CD14-positive monocyte (primary cell): Measurements from ENCODE around the gene POLR2F. TPM values are rescaled to one million over a fixed set of nuclear protein-coding genes. Genes with fewer than 3 reads are reported as not detected.
A peak's percentile ranks its signal among the peaks of the same experiment; 100 is the strongest.

Experiments
- DNase-seq, 3 donors: peaks; one replicate each; pipeline ENCODE4 v3.0.0-alpha.2; 2011 to 2022
- H2AFZ ChIP-seq: 2 replicates; pipeline ENCODE4 v1.6.0; 2012; ENCODE audit warnings: mild to moderate bottlenecking, low read depth, low read length, inconsistent platforms; ENCODE audit not compliant: insufficient read depth, poor library complexity, severe bottlenecking
- H3K27ac ChIP-seq, 2 donors: 1 replicate in 1 of 2; 2 replicates in 1 of 2; pipeline ENCODE4 v1.5.1; 2012 to 2013; ENCODE audit warnings: low read length in 2 of 2, control low read depth in 1 of 2, inconsistent platforms in 1 of 2, low read depth in 1 of 2, mild to moderate bottlenecking in 1 of 2
- H3K27me3 ChIP-seq, 2 donors: one replicate each; pipeline versions ENCODE4 v1.6.0 to v1.6.1; 2011 to 2013; ENCODE audit warnings: low read length in 2 of 2; ENCODE audit not compliant: control insufficient read depth in 2 of 2, insufficient read depth in 2 of 2
- H3K36me3 ChIP-seq, 2 donors: replicated peaks in 1 of 2; 1 replicate in 1 of 2; 2 replicates in 1 of 2; pipeline versions ENCODE4 v1.5.1 to v1.6.1; 2012 to 2013; ENCODE audit warnings: low read length in 2 of 2, control low read depth in 1 of 2, inconsistent platforms in 1 of 2, mild to moderate bottlenecking in 1 of 2; ENCODE audit not compliant: insufficient read depth in 2 of 2, control insufficient read depth in 1 of 2
- H3K4me1 ChIP-seq, 2 donors: 1 replicate in 1 of 2; 2 replicates in 1 of 2; pipeline versions ENCODE4 v1.5.1 to v1.6.1; 2012 to 2013; ENCODE audit warnings: low read length in 2 of 2, control low read depth in 1 of 2, inconsistent platforms in 1 of 2, mild to moderate bottlenecking in 1 of 2, moderate library complexity in 1 of 2; ENCODE audit not compliant: insufficient read depth in 2 of 2, control insufficient read depth in 1 of 2
- H3K4me2 ChIP-seq: replicated peaks from 2 replicates; pipeline ENCODE3; 2012; ENCODE audit warnings: low read length, moderate library complexity, mild to moderate bottlenecking; ENCODE audit not compliant: poor library complexity, severe bottlenecking; ENCODE audit errors: extremely low read depth
- H3K4me3 ChIP-seq, 3 experiments: fragments of 200-600 bp in 1 of 3; sonication (generic) in 1 of 3; replicated peaks in 1 of 3; 1 replicate in 2 of 3; 2 replicates in 1 of 3; pipeline ENCODE4 v1.5.1; 2011 to 2013; ENCODE audit warnings: low read length in 3 of 3, mild to moderate bottlenecking in 3 of 3, control low read depth in 2 of 3, low read depth in 2 of 3, inconsistent platforms in 1 of 3, moderate library complexity in 1 of 3
- H3K79me2 ChIP-seq: 2 replicates; pipeline ENCODE4 v1.6.0; 2012; ENCODE audit warnings: mild to moderate bottlenecking, control low read depth, inconsistent platforms, low read length, moderate library complexity; ENCODE audit not compliant: insufficient read depth
- H3K9ac ChIP-seq: 2 replicates; pipeline ENCODE4 v1.6.0; 2017; ENCODE audit warnings: low read length, mild to moderate bottlenecking; ENCODE audit not compliant: insufficient read depth, poor library complexity, severe bottlenecking
- H3K9me3 ChIP-seq, 2 donors: replicated peaks in 1 of 2; 1 replicate in 1 of 2; 2 replicates in 1 of 2; pipeline versions ENCODE4 v1.5.1 to v1.6.1; 2012 to 2013; ENCODE audit warnings: low read length in 2 of 2, control low read depth in 1 of 2; ENCODE audit not compliant: control insufficient read depth in 1 of 2, insufficient read depth in 1 of 2
- H4K20me1 ChIP-seq: 2 replicates; pipeline ENCODE4 v1.6.0; 2012; ENCODE audit warnings: mild to moderate bottlenecking, low read length, control low read depth, moderate library complexity; ENCODE audit not compliant: insufficient read depth
- H3K27ac Mint-ChIP-seq, 7 donors: one replicate each; pipeline ENCODE4 v1.8.0; 2020; ENCODE audit warnings: mild to moderate bottlenecking in 7 of 7, mixed read lengths in 7 of 7, moderate library complexity in 6 of 7, inconsistent platforms in 2 of 7
- H3K27me3 Mint-ChIP-seq, 3 donors: one replicate each; pipeline ENCODE4 v1.8.0; 2021 to 2022; ENCODE audit warnings: low read depth in 3 of 3, mild to moderate bottlenecking in 3 of 3, mixed read lengths in 3 of 3, moderate library complexity in 3 of 3, inconsistent platforms in 1 of 3
- H3K36me3 Mint-ChIP-seq, 2 donors: one replicate each; pipeline ENCODE4 v1.8.0; 2020; ENCODE audit warnings: mixed read lengths in 2 of 2, inconsistent platforms in 1 of 2, mild to moderate bottlenecking in 1 of 2
- H3K4me1 Mint-ChIP-seq: one replicate; pipeline ENCODE4 v1.8.0; 2020; ENCODE audit warnings: mild to moderate bottlenecking, mixed read lengths
- H3K4me3 Mint-ChIP-seq, 2 donors: one replicate each; pipeline ENCODE4 v1.8.0; 2020; ENCODE audit warnings: mild to moderate bottlenecking in 2 of 2, mixed read lengths in 2 of 2, moderate library complexity in 1 of 2
- H3K9me3 Mint-ChIP-seq, 7 donors: one replicate each; pipeline ENCODE4 v1.8.0; 2020 to 2022; ENCODE audit warnings: mixed read lengths in 7 of 7, mild to moderate bottlenecking in 6 of 7, moderate library complexity in 6 of 7, inconsistent platforms in 2 of 7
- CTCF ChIP-seq: fragments of 200-600 bp; IDR thresholded peaks from one replicate; pipeline ENCODE4 v1.8.0; 2022; ENCODE audit warnings: antibody characterized with exemption, mild to moderate bottlenecking
- WGBS: methylation state at CpG from one replicate; pipeline ENCODE4 v1.1.5; 2013; ENCODE audit warnings: missing lambda C conversion rate; ENCODE audit not compliant: insufficient coverage; 5-methylcytosine and 5-hydroxymethylcytosine counted together
- intact Hi-C, 2 donors: fragments of 100-400 bp; cut with micrococcal nuclease; formaldehyde crosslinking; loops; one replicate each; pipeline versions ENCODE4 v1.15.0 to v1.15.1; 2023
- polyA plus RNA-seq, 3 donors: library from polyadenylated mRNA; depleted of rRNA in 1 of 3; unstranded in 2 of 3; stranded (reverse) in 1 of 3; fragments of 300-500 nt in 2 of 3; fragments of >200 nt in 1 of 3; fragmentation: Illumina TruSeq in 2 of 3; gene quantifications; 1 replicate in 2 of 3; 2 replicates in 1 of 3; pipeline ENCODE4 v1.2.3, GENCODE V29; 2012 to 2021

The POLR2F gene
- polyA plus RNA-seq, 3 donors = 45.4 to 182 (median 143) TPM

- H3K9me3 Mint-ChIP-seq = no peaks in the 10 kb centered on the region
- Histone ChIP-seq H4K20me1 (no peaks in the 10 kb centered on the region), H3K4me1 (no peaks in the 10 kb centered on the region), H3K4me3 (no peak overlapping the region), H3K4me2 (no peak overlapping the region), H3K79me2 (no peaks in the 10 kb centered on the region), H3K27ac (no peak overlapping the region), H3K36me3 (no peaks in the 10 kb centered on the region), H3K9me3 (no peaks in the 10 kb centered on the region), H3K27me3 (no peaks in the 10 kb centered on the region), H2AFZ (no peak overlapping the region), H3K9ac (no peak overlapping the region)
- H3K4me3 Mint-ChIP-seq = no peak overlapping the region
- no peak for TF ChIP-seq CTCF
- H3K4me1 Mint-ChIP-seq = peaks cover 11% of the 10 kb centered on the region
- WGBS = 52% methylated on average over 16 of the region's 16 CpGs
- intact Hi-C loops = no loop called here
- peak; percentile 9 to 59 (median 14) for DNase-seq
- H3K27ac Mint-ChIP-seq = peak overlapping the region in 1 of 7 donors; percentile 47
- peaks cover 2 to 4% (median 2%) of the 10 kb centered on the region in 3 donors for H3K27me3 Mint-ChIP-seq
- no peaks in the 10 kb centered on the region for H3K36me3 Mint-ChIP-seq
Measured at GRCh38 chr22:37999640-38000272, 46.3 kb downstream of the POLR2F start.

DNA sequence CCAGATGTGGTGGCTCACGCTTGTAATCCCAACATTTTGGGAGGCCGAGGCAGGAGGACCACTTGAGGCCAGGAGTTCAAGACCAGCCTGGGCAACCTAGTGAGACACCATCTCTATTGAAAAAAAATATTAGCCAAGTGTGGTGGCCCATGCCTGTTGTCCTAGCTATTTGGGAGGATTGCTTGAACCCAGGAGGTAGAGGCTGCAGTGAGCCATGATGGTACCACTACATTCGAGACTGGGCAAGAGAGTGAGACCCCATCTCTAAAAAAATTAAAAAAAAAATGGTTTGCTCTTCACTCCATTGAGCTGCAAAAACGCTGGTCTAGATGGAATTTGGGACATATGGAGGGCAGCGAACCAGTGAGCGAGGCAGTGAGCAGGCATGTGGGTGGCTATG is 52.4 kb downstream of the POLR2F start:
- no peak overlapping the region for H3K9ac ChIP-seq
- DNase-seq = no peak
- no peak overlapping the region for H3K4me3 ChIP-seq
- no peaks in the 10 kb centered on the region for H4K20me1 ChIP-seq
- H3K36me3 ChIP-seq = no peaks in the 10 kb centered on the region
- Mint-ChIP-seq H3K9me3 (no peaks in the 10 kb centered on the region), H3K4me3 (no peak overlapping the region), H3K36me3 (no peaks in the 10 kb centered on the region), H3K4me1 (no peaks in the 10 kb centered on the region), H3K27ac (no peak overlapping the region), H3K27me3 (peaks cover 0 to 6% (median 3%) of the 10 kb centered on the region in 3 donors)
- 100% methylated on average over 1 of the region's 6 CpGs for WGBS
- H3K27me3 ChIP-seq = no peaks in the 10 kb centered on the region
- intact Hi-C loops = no loop called here
- no peak for TF ChIP-seq CTCF
- no peak overlapping the region for H3K27ac ChIP-seq
- H3K9me3 ChIP-seq = no peaks in the 10 kb centered on the region
- no peak overlapping the region for H3K4me2 ChIP-seq
- no peak overlapping the region for H2AFZ ChIP-seq
- no peaks in the 10 kb centered on the region for H3K4me1 ChIP-seq
- H3K79me2 ChIP-seq = no peaks in the 10 kb centered on the region
